ENCODE results near the gene CENPF.

CENPF gene

DNA sequence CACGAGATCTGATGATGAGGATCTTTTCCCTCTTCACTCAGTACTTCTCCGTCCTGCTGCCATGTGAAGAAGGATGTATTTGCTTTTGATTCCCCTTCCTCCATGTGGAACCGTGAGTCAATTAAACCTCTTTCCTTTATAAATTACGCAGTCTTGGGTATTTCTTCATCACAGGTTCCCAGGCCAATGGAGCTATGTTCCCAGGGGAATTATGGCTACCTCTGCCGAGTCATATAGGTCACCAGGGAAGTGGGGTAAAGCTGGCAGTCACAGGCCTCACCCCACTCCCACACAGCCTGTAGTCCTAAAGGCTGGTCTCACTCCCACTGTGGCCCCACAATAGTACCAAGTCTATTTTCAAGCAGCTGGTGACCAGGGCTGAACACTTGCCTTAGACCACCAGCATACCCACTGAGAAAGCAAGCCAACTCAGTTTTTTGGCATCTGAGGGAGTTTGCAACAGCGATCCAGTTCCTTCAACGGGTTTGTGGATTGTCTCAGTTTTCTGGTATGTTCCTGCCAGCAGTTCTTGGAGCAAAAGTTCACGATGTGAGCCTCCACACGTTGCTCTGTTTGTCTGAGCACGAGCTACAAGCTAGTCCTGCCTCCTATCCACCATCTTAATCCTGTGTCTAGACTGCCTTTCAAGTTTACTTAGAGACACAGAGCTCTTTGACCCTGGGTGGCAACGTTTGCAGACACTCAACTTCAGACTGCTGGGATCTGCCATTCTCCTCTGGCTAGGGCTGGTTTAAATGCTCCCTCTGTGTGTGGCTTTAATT is 104.5 kb downstream of the CENPF start:
- peak; percentile 26 for DNase-seq (ENCODE audit: low read depth, low spot score)

DNA sequence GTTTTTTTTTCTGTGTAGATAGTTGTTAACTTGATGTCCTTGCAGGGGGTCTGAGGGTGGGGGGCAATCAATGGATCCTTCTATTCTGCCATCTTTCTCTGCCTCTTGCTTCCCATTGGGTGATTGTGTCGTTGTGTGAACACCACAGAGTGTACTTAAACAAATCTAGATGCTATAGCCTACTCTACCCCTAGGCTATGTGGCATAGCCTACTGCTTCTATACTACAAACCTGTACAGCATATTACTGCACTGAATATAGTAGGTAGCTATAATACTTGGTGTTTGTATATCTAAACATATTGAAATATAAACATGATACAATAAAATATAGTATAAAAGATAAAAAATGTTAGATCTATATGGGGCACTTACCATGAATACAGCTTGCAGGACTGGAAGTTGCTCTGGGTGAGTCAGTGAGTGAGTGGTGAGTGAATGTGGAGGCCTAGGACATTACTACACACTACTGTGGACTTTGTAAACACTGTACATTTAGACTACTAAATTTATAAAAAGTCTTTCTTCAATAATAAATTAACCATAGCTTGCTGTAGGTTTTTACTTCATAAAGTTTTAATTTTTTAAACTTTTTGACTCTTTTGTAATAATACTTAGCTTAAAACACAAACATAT is 105.4 kb downstream of the CENPF start:
- no peak for DNase-seq (ENCODE audit: low read depth, low spot score)

DNA sequence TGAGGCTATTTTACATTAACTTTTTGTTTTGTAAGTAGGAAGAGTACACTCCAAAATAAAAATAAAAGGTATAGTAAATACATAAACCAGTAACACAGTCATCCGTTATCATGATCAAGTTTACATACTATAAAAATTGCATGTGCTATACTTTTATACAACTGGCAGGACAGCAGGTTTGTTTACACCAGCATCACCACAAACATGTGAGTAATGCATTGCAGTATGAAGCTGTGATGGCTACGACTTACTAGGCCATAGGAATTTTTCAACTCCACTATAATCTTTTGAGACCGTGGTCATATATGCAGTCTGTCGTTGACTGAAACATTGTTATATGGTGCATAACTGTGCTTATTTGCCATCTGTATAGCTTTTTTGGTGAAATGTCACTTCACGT is 106.2 kb downstream of the CENPF start:
- DNase-seq (ENCODE audit: low read depth, low spot score) = no peak

DNA sequence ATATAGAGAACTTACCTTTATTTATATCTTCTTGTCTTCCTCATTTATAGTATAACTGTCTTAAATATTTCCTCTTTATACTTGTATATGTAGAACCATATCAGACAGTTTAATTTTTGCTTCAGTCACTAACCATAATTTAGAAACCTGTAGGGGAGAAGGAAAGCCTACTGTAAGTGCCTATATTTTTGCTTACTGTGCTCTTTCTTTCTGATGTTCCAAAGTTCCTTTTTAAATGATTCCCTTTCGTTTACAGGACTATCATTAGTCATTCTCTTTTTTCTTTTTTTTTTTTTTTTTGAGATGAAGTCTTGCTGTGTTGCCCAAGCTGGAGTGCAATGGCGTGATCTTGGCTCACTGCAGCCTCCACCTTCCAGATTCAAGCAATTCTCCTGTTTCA is 109.7 kb downstream of the CENPF start:
- no peak for DNase-seq (ENCODE audit: low read depth, low spot score)

Measured in astrocyte of the hippocampus (primary cell).